HCT116 (cell line): ENCODE results near the gene CYP26B1. TPM values are rescaled to one million over a fixed set of nuclear protein-coding genes. Genes with fewer than 3 reads are reported as not detected.

ENCODE experiments used
- CBX3 ChIP-seq: IDR thresholded peaks from 2 replicates; pipeline ENCODE4 v1.6.1; 2012; ENCODE audit warnings: low read depth
- EZH2 ChIP-seq: fragments of 200-600 bp; sonication (generic); IDR thresholded peaks from 2 replicates; pipeline ENCODE4 v1.6.1; 2017; ENCODE audit warnings: antibody characterized with exemption, mixed run types
- EZH2phosphoT487 ChIP-seq: fragments of 200-600 bp; IDR thresholded peaks from 2 replicates; pipeline ENCODE4 v1.6.1; 2018; ENCODE audit warnings: antibody characterized with exemption, borderline replicate concordance
- POLR2A ChIP-seq: IDR thresholded peaks from 2 replicates; pipeline ENCODE4 v1.7.0; 2011; ENCODE audit warnings: borderline replicate concordance; ENCODE audit not compliant: insufficient read depth, insufficient read length; ENCODE audit errors: extremely low read depth
- POLR2AphosphoS5 ChIP-seq: IDR thresholded peaks from 2 replicates; pipeline ENCODE4 v1.6.1; 2011; ENCODE audit warnings: mild to moderate bottlenecking, low read depth, low read length, moderate library complexity
- SRF ChIP-seq: IDR thresholded peaks from 2 replicates; pipeline ENCODE4 v1.6.1; 2012; ENCODE audit warnings: low read depth
- ZFX ChIP-seq: fragments of 450-650 bp; IDR thresholded peaks from 2 replicates; pipeline ENCODE4 v1.6.1; 2017
- ZNF274 ChIP-seq: fragments of 200-500 bp; sonication (Bioruptor generic); IDR thresholded peaks from 2 replicates; pipeline ENCODE4 v1.6.1; 2014; ENCODE audit warnings: mild to moderate bottlenecking, low read depth, low read length, inconsistent platforms
- total RNA-seq: library from RNA; stranded (reverse); gene quantifications from one replicate; pipeline ENCODE4 v1.2.1, GENCODE V29; 2021; ENCODE audit not compliant: unreplicated experiment
- TF ChIP-seq, protein P1 (sequence below): IDR thresholded peaks from 2 replicates; pipeline ENCODE4 v1.6.1; 2012; ENCODE audit warnings: low read depth
- TF ChIP-seq, protein P2 (sequence below): IDR thresholded peaks from 2 replicates; pipeline ENCODE4 v1.6.1; 2012
- TF ChIP-seq, protein P3 (sequence below): IDR thresholded peaks from 2 replicates; pipeline ENCODE4 v1.6.1; 2012

The CYP26B1 gene
- total RNA-seq, 1 experiment from 2014 or later, result 21.1 TPM

DNA sequence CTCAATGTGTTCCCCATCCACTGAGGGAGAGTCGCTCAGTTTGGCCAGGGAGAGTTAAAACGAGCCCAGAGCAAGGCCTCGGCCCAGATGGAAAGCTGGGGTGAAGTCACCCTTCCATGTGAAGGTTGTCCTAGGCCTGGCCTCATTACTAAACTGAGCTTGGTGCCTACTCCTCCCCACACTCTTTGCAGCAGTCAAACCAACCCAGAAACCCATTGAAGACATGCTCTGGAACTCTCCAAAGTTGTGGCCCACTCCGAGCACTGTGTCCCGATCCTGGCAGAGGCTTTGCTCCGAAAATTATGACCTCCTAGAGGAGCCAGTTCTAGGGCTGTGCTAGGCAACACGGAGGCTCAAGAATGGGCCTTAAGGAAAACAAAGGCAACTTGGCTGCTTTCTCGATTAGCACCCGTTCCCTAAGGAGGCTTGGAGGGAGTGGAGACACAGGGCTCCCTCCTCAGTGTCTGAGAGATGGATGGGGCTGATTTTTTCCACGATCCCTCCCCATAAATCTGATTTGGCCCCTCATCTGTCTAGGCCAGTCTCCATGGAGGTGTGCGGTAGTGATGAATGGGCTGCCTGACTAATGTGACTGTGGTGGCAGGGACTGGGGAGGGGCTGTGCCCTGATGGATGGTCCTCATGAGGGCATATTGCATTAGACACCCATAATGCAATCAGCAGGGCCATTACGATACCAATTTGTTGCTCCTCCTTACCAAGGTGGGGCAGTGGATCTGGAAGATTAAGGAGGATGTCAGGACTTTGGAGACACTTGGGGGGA lies 11.7 kb upstream of the CYP26B1 start (continued):
- TF ChIP-seq, protein P1, sequence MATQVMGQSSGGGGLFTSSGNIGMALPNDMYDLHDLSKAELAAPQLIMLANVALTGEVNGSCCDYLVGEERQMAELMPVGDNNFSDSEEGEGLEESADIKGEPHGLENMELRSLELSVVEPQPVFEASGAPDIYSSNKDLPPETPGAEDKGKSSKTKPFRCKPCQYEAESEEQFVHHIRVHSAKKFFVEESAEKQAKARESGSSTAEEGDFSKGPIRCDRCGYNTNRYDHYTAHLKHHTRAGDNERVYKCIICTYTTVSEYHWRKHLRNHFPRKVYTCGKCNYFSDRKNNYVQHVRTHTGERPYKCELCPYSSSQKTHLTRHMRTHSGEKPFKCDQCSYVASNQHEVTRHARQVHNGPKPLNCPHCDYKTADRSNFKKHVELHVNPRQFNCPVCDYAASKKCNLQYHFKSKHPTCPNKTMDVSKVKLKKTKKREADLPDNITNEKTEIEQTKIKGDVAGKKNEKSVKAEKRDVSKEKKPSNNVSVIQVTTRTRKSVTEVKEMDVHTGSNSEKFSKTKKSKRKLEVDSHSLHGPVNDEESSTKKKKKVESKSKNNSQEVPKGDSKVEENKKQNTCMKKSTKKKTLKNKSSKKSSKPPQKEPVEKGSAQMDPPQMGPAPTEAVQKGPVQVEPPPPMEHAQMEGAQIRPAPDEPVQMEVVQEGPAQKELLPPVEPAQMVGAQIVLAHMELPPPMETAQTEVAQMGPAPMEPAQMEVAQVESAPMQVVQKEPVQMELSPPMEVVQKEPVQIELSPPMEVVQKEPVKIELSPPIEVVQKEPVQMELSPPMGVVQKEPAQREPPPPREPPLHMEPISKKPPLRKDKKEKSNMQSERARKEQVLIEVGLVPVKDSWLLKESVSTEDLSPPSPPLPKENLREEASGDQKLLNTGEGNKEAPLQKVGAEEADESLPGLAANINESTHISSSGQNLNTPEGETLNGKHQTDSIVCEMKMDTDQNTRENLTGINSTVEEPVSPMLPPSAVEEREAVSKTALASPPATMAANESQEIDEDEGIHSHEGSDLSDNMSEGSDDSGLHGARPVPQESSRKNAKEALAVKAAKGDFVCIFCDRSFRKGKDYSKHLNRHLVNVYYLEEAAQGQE, result no peak
- TF ChIP-seq ZNF274 (no peak), ZFX (no peak), EZH2phosphoT487 (no peak), EZH2 (no peak), CBX3 (no peak), POLR2A (no peak), POLR2AphosphoS5 (no peak), SRF (no peak)
- TF ChIP-seq, protein P2, sequence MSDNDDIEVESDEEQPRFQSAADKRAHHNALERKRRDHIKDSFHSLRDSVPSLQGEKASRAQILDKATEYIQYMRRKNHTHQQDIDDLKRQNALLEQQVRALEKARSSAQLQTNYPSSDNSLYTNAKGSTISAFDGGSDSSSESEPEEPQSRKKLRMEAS, result no peak
- TF ChIP-seq, protein P3, sequence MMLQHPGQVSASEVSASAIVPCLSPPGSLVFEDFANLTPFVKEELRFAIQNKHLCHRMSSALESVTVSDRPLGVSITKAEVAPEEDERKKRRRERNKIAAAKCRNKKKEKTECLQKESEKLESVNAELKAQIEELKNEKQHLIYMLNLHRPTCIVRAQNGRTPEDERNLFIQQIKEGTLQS, result no peak
